BE2C (cell line): Measurements from ENCODE around the gene ASCC3.
"Not testable (repeated sequence)": the region's sequence is repeated elsewhere in the genome, so short reads cannot be mapped to it uniquely, and the experiment has no call there.

ENCODE experiments used
- DNase-seq: peaks from one replicate; pipeline ENCODE4 v3.0.0-alpha.2; 2020
- H3K27me3 ChIP-seq: fragments of 250-450 bp; sonication (Bioruptor Pico); 2 replicates; pipeline ENCODE4 v1.5.1; 2020; ENCODE audit warnings: mild to moderate bottlenecking
- H3K36me3 ChIP-seq: fragments of 250-450 bp; sonication (Bioruptor Pico); 2 replicates; pipeline ENCODE4 v1.5.1; 2020; ENCODE audit warnings: mild to moderate bottlenecking
- H3K4me1 ChIP-seq: fragments of 250-450 bp; sonication (Bioruptor Pico); 2 replicates; pipeline ENCODE4 v1.5.1; 2020
- H3K4me3 ChIP-seq: 2 replicates; pipeline ENCODE4 v1.5.1; 2011; ENCODE audit warnings: low read depth, low read length
- H3K9me3 ChIP-seq: fragments of 250-450 bp; sonication (Bioruptor Pico); 2 replicates; pipeline ENCODE4 v1.5.1; 2020
- CTCF ChIP-seq: IDR thresholded peaks from 2 replicates; pipeline ENCODE4 v1.5.1; 2012; ENCODE audit warnings: mild to moderate bottlenecking, low read depth, low read length

ASCC3 gene

GRCh38 chr6:100768816-100769351 lies 112.2 kb downstream of the ASCC3 start:
- Histone ChIP-seq H3K27me3 (no peaks in the 10 kb centered on the region), H3K36me3 (peaks cover 12% of the 10 kb centered on the region; the same call in 1 of the 2 replicates), H3K4me3 (no peak overlapping the region), H3K4me1 (no peaks in the 10 kb centered on the region), H3K9me3 (no peaks in the 10 kb centered on the region)
- no peak for DNase-seq
- TF ChIP-seq CTCF = no peak

- Histone ChIP-seq H3K4me3 (no peak overlapping the region), H3K9me3 (no peaks in the 10 kb centered on the region), H3K36me3 (peaks cover 12% of the 10 kb centered on the region; the same call in 1 of the 2 replicates), H3K27me3 (no peaks in the 10 kb centered on the region), H3K4me1 (no peaks in the 10 kb centered on the region)
- DNase-seq = no peak
- TF ChIP-seq CTCF = no peak
These were observed 117.4 kb downstream of the ASCC3 start for GRCh38 chr6:100763617-100764241.

GRCh38 chr6:100761841-100762240 lies 119.3 kb downstream of the ASCC3 start:
- Histone ChIP-seq H3K36me3 (peaks cover 12% of the 10 kb centered on the region; the same call in 1 of the 2 replicates), H3K4me3 (no peak overlapping the region), H3K4me1 (no peaks in the 10 kb centered on the region), H3K27me3 (no peaks in the 10 kb centered on the region), H3K9me3 (no peaks in the 10 kb centered on the region)
- no peak for TF ChIP-seq CTCF
- no peak for DNase-seq

- H3K36me3 ChIP-seq = not testable (repeated sequence)
These were observed 122.7 kb downstream of the ASCC3 start for GRCh38 chr6:100758386-100758785.

GRCh38 chr6:100753421-100753820 lies 127.7 kb downstream of the ASCC3 start:
- Histone ChIP-seq H3K36me3 (no peaks in the 10 kb centered on the region), H3K27me3 (no peaks in the 10 kb centered on the region), H3K4me3 (no peak overlapping the region), H3K4me1 (no peaks in the 10 kb centered on the region), H3K9me3 (no peaks in the 10 kb centered on the region)
- no peak for TF ChIP-seq CTCF
- no peak for DNase-seq

More at GRCh38 chr6:100758386-100758785, 122.7 kb downstream of the ASCC3 start:
- H3K9me3 ChIP-seq, DNase-seq, H3K4me3 ChIP-seq, H3K4me1 ChIP-seq, H3K27me3 ChIP-seq: not testable (repeated sequence)

- TF ChIP-seq CTCF = no peak
- Histone ChIP-seq H3K9me3 (no peaks in the 10 kb centered on the region), H3K4me1 (no peaks in the 10 kb centered on the region), H3K27me3 (no peaks in the 10 kb centered on the region), H3K36me3 (no peaks in the 10 kb centered on the region), H3K4me3 (no peak overlapping the region)
- no peak for DNase-seq
These were observed 129.5 kb downstream of the ASCC3 start for GRCh38 chr6:100751590-100751989.
